Neuron (in vitro differentiated cells): Measurements from ENCODE around the gene CCDC88C.

Experiments used
- H2AFZ ChIP-seq: one replicate; pipeline ENCODE4 v1.6.1; 2013; ENCODE audit warnings: low read depth, mild to moderate bottlenecking, inconsistent platforms, low read length, moderate library complexity
- H3K27me3 ChIP-seq: one replicate; pipeline ENCODE4 v1.6.1; 2013; ENCODE audit warnings: low read length; ENCODE audit not compliant: insufficient read depth
- H3K36me3 ChIP-seq: one replicate; pipeline ENCODE4 v1.6.1; 2013; ENCODE audit warnings: low read length; ENCODE audit not compliant: insufficient read depth
- H3K4me1 ChIP-seq: one replicate; pipeline ENCODE4 v1.6.1; 2013; ENCODE audit warnings: low read length; ENCODE audit not compliant: insufficient read depth
- H3K4me3 ChIP-seq: 2 replicates; pipeline ENCODE4 v1.5.1; 2013; ENCODE audit warnings: mild to moderate bottlenecking, low read length, moderate library complexity
- H3K9me3 ChIP-seq: one replicate; pipeline ENCODE4 v1.6.1; 2013; ENCODE audit warnings: low read length

The CCDC88C gene

GRCh38 chr14:91261115-91261514 is 156.5 kb downstream of the CCDC88C start:
- Histone ChIP-seq H2AFZ (no peak overlapping the region), H3K4me1 (peaks cover 11% of the 10 kb centered on the region), H3K9me3 (no peaks in the 10 kb centered on the region), H3K4me3 (no peak overlapping the region), H3K36me3 (no peaks in the 10 kb centered on the region), H3K27me3 (peaks cover 12% of the 10 kb centered on the region)

DNA sequence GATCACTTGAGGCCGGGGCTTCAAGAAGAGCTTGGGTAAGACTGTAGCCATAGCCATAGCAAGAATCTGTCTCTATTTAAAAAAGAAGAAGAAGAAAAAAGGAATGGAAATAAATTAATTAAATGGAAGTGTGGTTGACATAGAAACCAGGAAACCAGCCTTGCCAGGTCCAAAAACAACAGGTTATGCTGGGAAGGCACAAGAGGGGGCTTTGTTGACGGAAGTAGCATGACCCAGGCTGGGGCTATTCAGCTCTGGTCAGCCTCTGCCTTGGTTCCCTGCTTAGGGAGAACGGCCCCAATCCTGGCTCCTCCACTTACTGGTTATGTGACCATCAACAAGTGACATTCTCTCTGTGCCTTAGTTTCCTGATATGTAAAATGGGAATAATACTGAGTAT is 158.7 kb downstream of the CCDC88C start:
- Histone ChIP-seq H3K36me3 (no peaks in the 10 kb centered on the region), H3K4me1 (peaks cover 14% of the 10 kb centered on the region), H3K9me3 (no peaks in the 10 kb centered on the region), H3K4me3 (no peak overlapping the region), H3K27me3 (peaks cover 7% of the 10 kb centered on the region), H2AFZ (no peak overlapping the region)

- Histone ChIP-seq H3K4me3 (no peak overlapping the region), H3K27me3 (peaks cover 3% of the 10 kb centered on the region), H3K9me3 (no peaks in the 10 kb centered on the region), H3K36me3 (no peaks in the 10 kb centered on the region), H3K4me1 (peaks cover 17% of the 10 kb centered on the region), H2AFZ (peak overlapping the region; percentile 21)
Observed at GRCh38 chr14:91258011-91258618, 159.5 kb downstream of the CCDC88C start.

DNA sequence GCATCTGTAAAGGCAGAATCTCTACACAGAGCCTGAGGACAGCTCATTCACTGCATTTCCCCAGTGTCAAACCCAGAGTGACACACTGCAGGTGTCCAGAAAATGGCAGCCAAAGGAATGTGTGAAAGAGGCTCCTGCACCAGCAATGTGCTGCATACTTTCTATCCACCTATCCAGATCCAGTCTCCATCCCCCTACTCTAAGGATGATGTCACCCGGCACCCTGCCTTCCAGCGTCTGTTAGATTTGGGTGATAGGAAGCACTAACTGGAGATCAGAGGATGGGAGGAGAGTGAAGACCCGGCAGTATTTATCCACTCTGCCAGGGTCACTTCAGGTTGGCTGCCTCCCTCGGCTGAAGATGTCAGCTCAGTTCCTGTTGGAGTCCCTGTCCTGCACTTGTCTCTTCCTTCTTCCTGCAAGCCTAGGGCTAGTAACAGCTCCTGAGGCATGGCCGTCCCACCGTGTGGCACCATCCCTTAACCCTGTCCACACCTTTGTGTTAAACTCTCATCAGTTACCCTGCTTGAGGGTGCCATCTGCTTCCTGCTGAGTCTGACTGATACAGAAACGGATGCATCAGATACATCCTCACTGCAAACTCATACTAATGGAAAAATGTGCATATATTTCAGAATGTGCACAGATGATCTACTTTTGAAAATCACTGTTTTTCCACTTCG is 160.2 kb downstream of the CCDC88C start:
- Histone ChIP-seq H3K4me3 (no peak overlapping the region), H3K36me3 (no peaks in the 10 kb centered on the region), H3K27me3 (peaks cover 8% of the 10 kb centered on the region), H3K4me1 (peaks cover 21% of the 10 kb centered on the region), H3K9me3 (no peaks in the 10 kb centered on the region), H2AFZ (peak overlapping the region; percentile 21)

DNA sequence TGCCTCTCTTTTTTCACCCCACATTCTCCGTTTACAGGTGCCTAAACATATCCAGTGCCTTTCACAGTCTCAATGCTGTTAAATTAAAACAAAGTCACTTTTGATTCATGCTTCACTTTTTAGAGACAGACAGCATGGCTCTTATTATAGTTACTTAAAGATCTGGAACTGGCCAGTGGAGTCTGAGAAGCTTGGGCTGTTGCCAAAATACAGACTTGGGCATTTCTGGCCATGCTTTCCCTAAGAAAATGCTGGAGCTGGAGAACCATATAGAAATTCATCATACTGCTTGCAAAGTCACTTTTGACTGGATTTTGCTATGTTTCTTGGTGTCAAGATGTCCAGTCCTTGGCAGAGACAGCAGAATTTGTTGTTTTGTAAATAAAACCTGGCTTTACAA is 161.0 kb downstream of the CCDC88C start:
- Histone ChIP-seq H3K27me3 (peaks cover 8% of the 10 kb centered on the region), H3K4me1 (peaks cover 21% of the 10 kb centered on the region), H3K9me3 (no peaks in the 10 kb centered on the region), H2AFZ (peak overlapping the region; percentile 21), H3K36me3 (no peaks in the 10 kb centered on the region), H3K4me3 (no peak overlapping the region)

DNA sequence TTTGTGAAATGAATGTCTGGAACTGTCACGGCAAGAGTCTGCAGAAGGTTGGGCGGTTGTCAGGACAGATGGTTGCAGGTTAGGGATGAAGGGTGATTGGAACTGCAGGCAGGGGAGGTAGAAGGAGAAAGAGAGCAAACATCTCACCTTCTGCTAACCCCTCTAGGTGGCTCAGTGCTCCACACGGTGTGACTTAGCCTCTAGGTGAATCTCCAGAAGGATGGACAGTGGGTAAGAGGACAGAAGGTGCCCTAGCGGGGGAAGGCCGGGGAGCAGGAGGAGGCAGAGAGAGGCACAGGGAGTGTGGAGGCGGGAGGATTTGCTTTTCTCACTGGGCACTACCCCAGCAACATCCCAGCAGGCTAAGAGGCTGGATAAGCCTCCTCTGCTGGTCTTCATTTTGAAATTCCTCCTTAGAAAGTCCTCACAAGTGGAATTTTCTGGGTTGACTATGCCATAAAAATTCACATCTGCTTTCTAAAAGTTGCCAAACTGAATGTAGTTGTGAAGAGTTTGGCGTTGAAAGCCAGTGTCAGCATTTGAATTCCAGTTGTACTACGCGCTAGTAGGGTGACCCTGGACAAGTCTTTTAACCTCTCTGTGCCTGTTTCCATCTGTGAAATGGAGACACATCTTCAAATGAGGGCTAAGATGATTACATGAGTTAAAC is 162.5 kb downstream of the CCDC88C start:
- Histone ChIP-seq H3K9me3 (no peaks in the 10 kb centered on the region), H3K36me3 (no peaks in the 10 kb centered on the region), H3K4me1 (peaks cover 31% of the 10 kb centered on the region), H3K27me3 (peaks cover 8% of the 10 kb centered on the region), H3K4me3 (no peak overlapping the region), H2AFZ (no peak overlapping the region)

GRCh38 chr14:91254461-91254860 is 163.2 kb downstream of the CCDC88C start:
- no peak overlapping the region for H3K4me3 ChIP-seq

DNA sequence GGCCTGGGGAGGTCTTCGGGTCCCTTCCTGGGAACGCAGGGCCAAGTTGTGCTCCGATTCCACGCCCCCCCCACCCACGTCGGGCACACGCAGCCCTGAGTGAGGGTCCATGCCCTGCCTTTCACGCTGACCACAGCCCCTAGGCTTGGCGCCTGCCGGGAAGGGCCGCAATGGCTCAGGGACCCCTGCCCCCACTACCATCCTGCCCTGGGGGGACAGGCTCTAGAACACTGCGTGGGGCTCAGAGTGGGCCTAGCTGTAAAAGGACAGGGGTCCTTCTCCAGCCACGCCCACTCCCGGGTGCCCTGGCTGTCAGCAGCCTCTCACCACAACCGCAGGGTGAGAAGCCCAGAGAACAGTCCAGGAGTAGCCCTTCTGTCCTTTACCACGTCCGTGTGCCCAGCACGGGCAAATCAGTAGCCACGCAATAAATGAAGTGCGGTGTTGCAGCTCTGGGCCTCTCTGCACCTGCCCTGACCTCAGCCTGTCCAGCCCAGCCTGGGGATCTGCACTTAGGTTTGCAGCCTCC is 163.8 kb downstream of the CCDC88C start:
- Histone ChIP-seq H3K36me3 (no peaks in the 10 kb centered on the region), H3K4me1 (peaks cover 38% of the 10 kb centered on the region), H3K9me3 (no peaks in the 10 kb centered on the region), H3K4me3 (peak overlapping the region; percentile 48), H2AFZ (peak overlapping the region; percentile 68), H3K27me3 (peaks cover 8% of the 10 kb centered on the region)

More at GRCh38 chr14:91254461-91254860, 163.2 kb downstream of the CCDC88C start:
- Histone ChIP-seq H2AFZ (no peak overlapping the region), H3K27me3 (peaks cover 8% of the 10 kb centered on the region), H3K36me3 (no peaks in the 10 kb centered on the region), H3K4me1 (peaks cover 38% of the 10 kb centered on the region), H3K9me3 (no peaks in the 10 kb centered on the region)

- Histone ChIP-seq H2AFZ (peak overlapping the region; percentile 69), H3K4me1 (peaks cover 38% of the 10 kb centered on the region), H3K4me3 (peak overlapping the region; percentile 48), H3K27me3 (peaks cover 8% of the 10 kb centered on the region), H3K36me3 (no peaks in the 10 kb centered on the region), H3K9me3 (no peaks in the 10 kb centered on the region)
Observed at GRCh38 chr14:91252871-91253794, 164.5 kb downstream of the CCDC88C start.

- Histone ChIP-seq H3K36me3 (no peaks in the 10 kb centered on the region), H3K9me3 (no peaks in the 10 kb centered on the region), H3K4me3 (no peak overlapping the region), H3K4me1 (peaks cover 26% of the 10 kb centered on the region), H3K27me3 (peaks cover 8% of the 10 kb centered on the region), H2AFZ (peak overlapping the region; percentile 8)
Observed at GRCh38 chr14:91250912-91251311, 166.7 kb downstream of the CCDC88C start.

DNA sequence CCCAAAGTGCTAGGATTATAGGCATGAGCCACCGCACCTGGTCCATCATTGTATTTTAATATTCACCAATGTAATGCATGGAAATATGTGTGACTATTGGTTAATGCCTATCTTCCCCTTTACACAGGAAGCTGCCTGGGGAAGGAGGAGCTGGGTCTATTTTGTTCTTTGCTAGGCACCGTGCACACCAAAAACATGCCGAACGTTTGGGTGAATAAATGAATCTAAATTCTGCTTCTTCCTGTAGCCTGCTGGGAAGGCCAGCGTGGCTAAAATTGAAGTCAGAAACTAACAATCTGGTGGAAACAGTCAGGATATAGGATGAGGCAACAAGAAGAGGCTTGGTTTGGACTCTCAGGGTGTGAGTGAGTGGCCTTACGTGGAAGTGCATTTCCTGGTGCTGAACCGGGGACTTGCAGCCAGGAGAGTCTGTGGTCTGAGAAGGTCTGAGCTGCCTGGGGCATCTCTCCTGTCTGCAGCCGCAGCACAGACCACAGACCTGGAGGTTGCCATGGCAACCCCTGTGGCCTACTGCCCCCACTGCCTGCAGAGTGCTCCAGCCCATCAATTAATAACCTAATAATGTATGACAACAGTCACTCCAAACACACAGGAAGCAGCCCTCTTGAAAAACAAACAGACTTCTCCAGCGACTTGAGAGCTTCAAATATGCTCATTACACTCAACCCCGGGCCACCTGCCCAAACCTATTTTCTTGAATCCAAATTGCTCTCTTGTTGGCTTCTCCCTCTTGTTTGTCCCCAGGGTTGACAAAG is 167.6 kb downstream of the CCDC88C start:
- Histone ChIP-seq H3K27me3 (peaks cover 8% of the 10 kb centered on the region), H3K4me1 (peaks cover 26% of the 10 kb centered on the region), H3K36me3 (no peaks in the 10 kb centered on the region), H3K9me3 (no peaks in the 10 kb centered on the region), H3K4me3 (no peak overlapping the region), H2AFZ (no peak overlapping the region)
